K562 (cell line): ENCODE data around the gene ZNF438. TPM values are rescaled to one million over a fixed set of nuclear protein-coding genes. Genes with fewer than 3 reads are reported as not detected.

Experiments used
- ATAC-seq: fragments of 200-7000 bp; cut with Tn5 transposase; 3 replicates; pipeline ENCODE4 v1.9.1; 2020; ENCODE audit warnings: moderate library complexity
- BruUV-seq: library from RNA; stranded (reverse); fragments of 400-500 nt; replicated peaks from 2 replicates; lab custom pipeline; 2021; lab: Mats Ljungman, UMichigan
- CTCF ChIA-PET: fragments of 300-600 bp; formaldehyde crosslinking; extraction: SDS; loops from one replicate; lab custom pipeline; 2021; ENCODE audit warnings: low intra/inter-chr PET ratio; lab: Yijun Ruan, JAX
- POLR2A ChIA-PET: fragments of 300-600, 350-650 bp; sonication (Branson Sonifier 250); formaldehyde crosslinking; extraction: SDS; loops from one replicate; lab custom pipeline; 2021; ENCODE audit warnings: antibody characterized with exemption, inconsistent platforms; lab: Yijun Ruan, JAX
- DNase-seq, 4 experiments: peaks; one replicate each; pipeline versions ENCODE4 v3.0.0 to v3.0.0-alpha.2; 2011 to 2018; ENCODE audit warnings: low spot score in 3 of 4, mixed read lengths in 3 of 4; ENCODE audit errors: extremely low read depth in 1 of 4
- FAIRE-seq: peaks from 2 replicates; lab custom pipeline; 2011; peaks lifted over from hg19 to GRCh38; lab: Jason Lieb, UNC
- H2AFZ ChIP-seq: 2 replicates; pipeline ENCODE4 v1.6.0; 2011; ENCODE audit warnings: low read depth, low read length, control low read depth, inconsistent platforms
- H3K27ac ChIP-seq: fragments of 200-600 bp; 3 replicates; pipeline ENCODE4 v1.8.0; 2011; ENCODE audit warnings: low read depth, mild to moderate bottlenecking, control low read depth, inconsistent platforms, low read length, moderate library complexity, mixed read lengths; ENCODE audit errors: extremely low read depth
- H3K27me3 ChIP-seq, 2 experiments: fragments of 300-600 bp in 1 of 2; 2 replicates in 1 of 2; 3 replicates in 1 of 2; pipeline versions ENCODE4 v1.6.0 to v1.8.0; 2011; ENCODE audit warnings: inconsistent platforms in 2 of 2, low read length in 2 of 2, mild to moderate bottlenecking in 1 of 2, mixed read lengths in 1 of 2, moderate library complexity in 1 of 2; ENCODE audit not compliant: control insufficient read depth in 2 of 2, insufficient read depth in 2 of 2
- H3K36me3 ChIP-seq: fragments of 300-600 bp; 3 replicates; pipeline ENCODE4 v1.8.0; 2011; ENCODE audit warnings: mild to moderate bottlenecking, low read length, inconsistent platforms; ENCODE audit not compliant: control insufficient read depth, insufficient read depth
- H3K4me1 ChIP-seq, 2 experiments: fragments of 200-600 bp in 1 of 2; replicated peaks in 1 of 2; 2 replicates in 1 of 2; 3 replicates in 1 of 2; pipeline versions ENCODE4 v1.5.1 to v1.8.0; 2011; ENCODE audit warnings: inconsistent platforms in 2 of 2, low read length in 2 of 2, mild to moderate bottlenecking in 1 of 2, mixed read lengths in 1 of 2, moderate library complexity in 1 of 2; ENCODE audit not compliant: control insufficient read depth in 2 of 2, insufficient read depth in 2 of 2
- H3K4me2 ChIP-seq: 2 replicates; pipeline ENCODE4 v1.6.1; 2011; ENCODE audit warnings: low read length, control low read depth, inconsistent platforms, mixed read lengths; ENCODE audit not compliant: insufficient read depth
- H3K4me3 ChIP-seq: fragments of 200-600 bp; sonication (generic), shearing (Covaris generic); 2 replicates; pipeline ENCODE4 v1.5.1; 2016; ENCODE audit warnings: control low read depth, inconsistent platforms
- H3K79me2 ChIP-seq: fragments of 200-600 bp; 3 replicates; pipeline ENCODE4 v1.8.0; 2011; ENCODE audit warnings: low read length, inconsistent platforms; ENCODE audit not compliant: control insufficient read depth, insufficient read depth
- H3K9ac ChIP-seq, 2 experiments: 2 replicates each; pipeline versions ENCODE4 v1.6.0 to v1.6.1; 2011; ENCODE audit warnings: low read depth in 2 of 2, low read length in 2 of 2, control low read depth in 1 of 2, inconsistent platforms in 1 of 2, mild to moderate bottlenecking in 1 of 2, mixed read lengths in 1 of 2; ENCODE audit not compliant: insufficient read depth in 1 of 2
- H3K9me1 ChIP-seq: one replicate; pipeline ENCODE4 v1.6.0; 2011; ENCODE audit warnings: inconsistent platforms, mild to moderate bottlenecking, low read length, moderate library complexity; ENCODE audit not compliant: control insufficient read depth, insufficient read depth
- H3K9me3 ChIP-seq: replicated peaks from 2 replicates; pipeline ENCODE4 v1.5.1; 2011; ENCODE audit warnings: low read depth, low read length, inconsistent platforms; ENCODE audit not compliant: control insufficient read depth, insufficient read depth
- H4K20me1 ChIP-seq: replicated peaks from 2 replicates; pipeline ENCODE4 v1.6.1; 2011; ENCODE audit warnings: low read length, inconsistent platforms, mixed read lengths; ENCODE audit not compliant: control insufficient read depth, insufficient read depth
- CHCHD3 ChIP-seq: fragments of 250-450 bp; sonication (Bioruptor Pico); IDR thresholded peaks from 2 replicates; pipeline ENCODE4 v2.1.2; 2022; ENCODE audit warnings: mild to moderate bottlenecking
- ESRRA ChIP-seq: fragments of 450-650 bp; IDR thresholded peaks from 2 replicates; pipeline ENCODE4 v1.6.1; 2014; ENCODE audit warnings: low read depth, mild to moderate bottlenecking, moderate library complexity, borderline replicate concordance
- HNRNPUL1 ChIP-seq: fragments of 200-400 bp; formaldehyde crosslinking; IDR thresholded peaks from 2 replicates; pipeline ENCODE4 v1.6.1; 2017; ENCODE audit warnings: low read length
- HSF4 ChIP-seq: fragments of 250-450 bp; sonication (Bioruptor Pico); IDR thresholded peaks from 2 replicates; pipeline ENCODE4 v2.1.2; 2022; ENCODE audit warnings: mild to moderate bottlenecking, moderate library complexity, borderline replicate concordance
- LCOR ChIP-seq: sonication (generic); formaldehyde crosslinking; IDR thresholded peaks from 2 replicates; pipeline ENCODE4 v1.8.0; 2022; ENCODE audit warnings: mild to moderate bottlenecking, missing genetic modification reagents
- MED1 ChIP-seq: sonication (generic); formaldehyde crosslinking; IDR thresholded peaks from 2 replicates; pipeline ENCODE4 v1.8.1; 2023; ENCODE audit warnings: missing genetic modification reagents, borderline replicate concordance
- MITF ChIP-seq: IDR thresholded peaks from 2 replicates; pipeline ENCODE4 v1.6.1; 2014; ENCODE audit warnings: antibody characterized with exemption
- PTRF ChIP-seq: fragments of 450-650 bp; IDR thresholded peaks from 2 replicates; pipeline ENCODE4 v1.6.1; 2016; ENCODE audit warnings: mild to moderate bottlenecking, missing genetic modification characterization, missing compliant biosample characterization
- RCOR1 ChIP-seq, 2 experiments: IDR thresholded peaks; 2 replicates each; pipeline ENCODE4 v1.6.1; 2012; ENCODE audit warnings: low read depth in 2 of 2, low read length in 2 of 2, borderline replicate concordance in 1 of 2, improper control_type of control experiment in 1 of 2
- SP1 ChIP-seq: sonication (generic); formaldehyde crosslinking; IDR thresholded peaks from 2 replicates; pipeline ENCODE4 v1.8.1; 2022; ENCODE audit warnings: mild to moderate bottlenecking, missing genetic modification reagents
- ZNF347 ChIP-seq: fragments of 450-650 bp; formaldehyde crosslinking; IDR thresholded peaks from 2 replicates; pipeline ENCODE4 v1.4.0; 2020; ENCODE audit warnings: low read depth, mild to moderate bottlenecking, moderate library complexity
- ZNF586 ChIP-seq: fragments of 450-650 bp; formaldehyde crosslinking; conservative IDR thresholded peaks from 2 replicates; pipeline ENCODE4 v1.4.0; 2020; ENCODE audit warnings: mild to moderate bottlenecking, moderate library complexity
- WGBS: fragments of 100-300 bp; shearing (Covaris generic); methylation state at CpG from one replicate; pipeline ENCODE4 v1.1.6; 2016; ENCODE audit warnings: low coverage, mixed read lengths; ENCODE audit not compliant: insufficient coverage; ENCODE audit errors: missing lambda C conversion rate; 5-methylcytosine and 5-hydroxymethylcytosine counted together
- in situ Hi-C: fragments of 300-500 bp; cut with MboI; formaldehyde crosslinking; loops from 4 replicates; pipeline ENCODE4 v1.15.0; 2018; ENCODE audit warnings: inconsistent platforms, mixed read lengths
- intact Hi-C: fragments of 100-400 bp; cut with micrococcal nuclease; formaldehyde crosslinking; loops from 2 replicates; pipeline ENCODE4 v1.14.2; 2022
- polyA plus RNA-seq, 8 experiments: library from polyadenylated mRNA; depleted of rRNA in 4 of 8; stranded (reverse) in 5 of 8; unstranded in 3 of 8; fragments of >200 nt; fragmentation: Nextera tagmentation in 2 of 8; fragmentation: Illumina TruSeq in 1 of 8; extraction: Ambion mirVana in 2 of 8; extraction: Trizol in 1 of 8; gene quantifications; 2 replicates each; pipeline versions ENCODE4 v1.2.1 to v1.2.3, GENCODE V29; 2011 to 2014; ENCODE audit warnings: inconsistent platforms in 1 of 8, missing spikeins in 1 of 8
- total RNA-seq, 7 experiments: library from RNA; depleted of rRNA in 6 of 7; stranded (reverse); fragments of >200 nt in 6 of 7; fragmentation: Illumina TruSeq in 2 of 7; extraction: Trizol in 2 of 7; gene quantifications; 2 replicates each; pipeline versions ENCODE4 v1.2.1 to v1.2.3, GENCODE V29; 2011 to 2021; ENCODE audit warnings: low replicate concordance in 1 of 7
- TF ChIP-seq, protein P1 (sequence below): fragments of 450-650 bp; IDR thresholded peaks from 2 replicates; pipeline ENCODE4 v1.6.1; 2017; ENCODE audit warnings: antibody characterized with exemption
- TF ChIP-seq, protein P2 (sequence below): sonication (generic); formaldehyde crosslinking; IDR thresholded peaks from 2 replicates; pipeline ENCODE4 v1.8.0; 2022; ENCODE audit warnings: mild to moderate bottlenecking, missing genetic modification reagents
- TF ChIP-seq, protein P3 (sequence below): IDR thresholded peaks from 2 replicates; pipeline ENCODE4 v1.6.1; 2011; ENCODE audit not compliant: insufficient read length; ENCODE audit errors: extremely low read depth

ZNF438 gene
- total and polyA plus RNA-seq, 9 of the 15 experiments (the other 6 are each of a cell fraction or from before 2014, with no cell fraction given), result 0.45 to 1.5 (median 0.91) TPM

DNA sequence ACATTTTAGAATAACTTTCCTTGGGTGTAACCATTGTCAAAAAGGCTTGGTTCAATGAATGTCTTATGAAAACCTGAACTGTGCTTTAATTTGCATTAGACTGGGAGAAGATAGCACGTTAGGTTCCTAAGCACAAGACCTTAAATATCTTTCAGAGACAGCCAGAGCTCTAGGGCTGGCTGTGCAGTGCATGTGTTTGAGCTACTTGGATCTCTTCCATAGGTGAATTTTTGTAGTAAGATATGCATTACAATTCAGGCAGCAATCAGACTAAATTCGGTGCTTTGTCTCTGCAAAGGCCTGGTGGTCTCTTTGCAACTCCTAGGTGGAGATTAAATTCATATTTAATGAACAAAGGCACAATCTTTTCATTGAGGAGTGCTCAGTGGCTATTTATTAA is 192.0 kb downstream of the ZNF438 start:
- 0% methylated on average over 2 of the region's 2 CpGs for WGBS
- Histone ChIP-seq H3K79me2 (no peaks in the 10 kb centered on the region), H3K9me3 (no peaks in the 10 kb centered on the region), H3K4me2 (no peak overlapping the region), H3K9me1 (no peaks in the 10 kb centered on the region), H3K36me3 (no peaks in the 10 kb centered on the region), H3K27me3 (peaks cover 5 to 21% of the 10 kb centered on the region in 2 experiments; a peak in 3 of 5 replicates), H3K4me1 (no peaks in the 10 kb centered on the region), H3K27ac (no peak overlapping the region), H4K20me1 (no peaks in the 10 kb centered on the region), H2AFZ (no peak overlapping the region), H3K9ac (no peak overlapping the region), H3K4me3 (no peak overlapping the region)
- DNase-seq, result no peak
- FAIRE-seq, result no peak
- in situ Hi-C loops, result no loop called here
- POLR2A ChIA-PET, result no interaction called here
- BruUV-seq, result no TSS peak
- no peak for ATAC-seq
- CTCF ChIA-PET, result no interaction called here
- intact Hi-C loops, result no loop called here
- no peak for TF ChIP-seq ZNF347 (CRISPR knock-in tag)
- TF ChIP-seq, protein P1, sequence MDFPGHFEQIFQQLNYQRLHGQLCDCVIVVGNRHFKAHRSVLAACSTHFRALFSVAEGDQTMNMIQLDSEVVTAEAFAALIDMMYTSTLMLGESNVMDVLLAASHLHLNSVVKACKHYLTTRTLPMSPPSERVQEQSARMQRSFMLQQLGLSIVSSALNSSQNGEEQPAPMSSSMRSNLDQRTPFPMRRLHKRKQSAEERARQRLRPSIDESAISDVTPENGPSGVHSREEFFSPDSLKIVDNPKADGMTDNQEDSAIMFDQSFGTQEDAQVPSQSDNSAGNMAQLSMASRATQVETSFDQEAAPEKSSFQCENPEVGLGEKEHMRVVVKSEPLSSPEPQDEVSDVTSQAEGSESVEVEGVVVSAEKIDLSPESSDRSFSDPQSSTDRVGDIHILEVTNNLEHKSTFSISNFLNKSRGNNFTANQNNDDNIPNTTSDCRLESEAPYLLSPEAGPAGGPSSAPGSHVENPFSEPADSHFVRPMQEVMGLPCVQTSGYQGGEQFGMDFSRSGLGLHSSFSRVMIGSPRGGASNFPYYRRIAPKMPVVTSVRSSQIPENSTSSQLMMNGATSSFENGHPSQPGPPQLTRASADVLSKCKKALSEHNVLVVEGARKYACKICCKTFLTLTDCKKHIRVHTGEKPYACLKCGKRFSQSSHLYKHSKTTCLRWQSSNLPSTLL, result no peak
- no peak for TF ChIP-seq LCOR (CRISPR knock-in tag)
- no peak for TF ChIP-seq PTRF (tag)
- TF ChIP-seq MITF, result no peak
- no peak for TF ChIP-seq HSF4 (CRISPR knock-in tag)
- no peak for TF ChIP-seq RCOR1 (IDR thresholded peaks at IDR 0.05; ENCODE audit: borderline replicate concordance in 1 of 2, low read depth in 2 of 2, low read length in 2 of 2)
- TF ChIP-seq CHCHD3 (CRISPR knock-in tag), result no peak
- no peak for TF ChIP-seq ZNF586 (CRISPR knock-in tag)
- TF ChIP-seq, protein P2, sequence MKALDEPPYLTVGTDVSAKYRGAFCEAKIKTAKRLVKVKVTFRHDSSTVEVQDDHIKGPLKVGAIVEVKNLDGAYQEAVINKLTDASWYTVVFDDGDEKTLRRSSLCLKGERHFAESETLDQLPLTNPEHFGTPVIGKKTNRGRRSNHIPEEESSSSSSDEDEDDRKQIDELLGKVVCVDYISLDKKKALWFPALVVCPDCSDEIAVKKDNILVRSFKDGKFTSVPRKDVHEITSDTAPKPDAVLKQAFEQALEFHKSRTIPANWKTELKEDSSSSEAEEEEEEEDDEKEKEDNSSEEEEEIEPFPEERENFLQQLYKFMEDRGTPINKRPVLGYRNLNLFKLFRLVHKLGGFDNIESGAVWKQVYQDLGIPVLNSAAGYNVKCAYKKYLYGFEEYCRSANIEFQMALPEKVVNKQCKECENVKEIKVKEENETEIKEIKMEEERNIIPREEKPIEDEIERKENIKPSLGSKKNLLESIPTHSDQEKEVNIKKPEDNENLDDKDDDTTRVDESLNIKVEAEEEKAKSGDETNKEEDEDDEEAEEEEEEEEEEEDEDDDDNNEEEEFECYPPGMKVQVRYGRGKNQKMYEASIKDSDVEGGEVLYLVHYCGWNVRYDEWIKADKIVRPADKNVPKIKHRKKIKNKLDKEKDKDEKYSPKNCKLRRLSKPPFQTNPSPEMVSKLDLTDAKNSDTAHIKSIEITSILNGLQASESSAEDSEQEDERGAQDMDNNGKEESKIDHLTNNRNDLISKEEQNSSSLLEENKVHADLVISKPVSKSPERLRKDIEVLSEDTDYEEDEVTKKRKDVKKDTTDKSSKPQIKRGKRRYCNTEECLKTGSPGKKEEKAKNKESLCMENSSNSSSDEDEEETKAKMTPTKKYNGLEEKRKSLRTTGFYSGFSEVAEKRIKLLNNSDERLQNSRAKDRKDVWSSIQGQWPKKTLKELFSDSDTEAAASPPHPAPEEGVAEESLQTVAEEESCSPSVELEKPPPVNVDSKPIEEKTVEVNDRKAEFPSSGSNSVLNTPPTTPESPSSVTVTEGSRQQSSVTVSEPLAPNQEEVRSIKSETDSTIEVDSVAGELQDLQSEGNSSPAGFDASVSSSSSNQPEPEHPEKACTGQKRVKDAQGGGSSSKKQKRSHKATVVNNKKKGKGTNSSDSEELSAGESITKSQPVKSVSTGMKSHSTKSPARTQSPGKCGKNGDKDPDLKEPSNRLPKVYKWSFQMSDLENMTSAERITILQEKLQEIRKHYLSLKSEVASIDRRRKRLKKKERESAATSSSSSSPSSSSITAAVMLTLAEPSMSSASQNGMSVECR (CRISPR knock-in tag), result no peak
- TF ChIP-seq SP1 (CRISPR knock-in tag), result no peak
- no peak for TF ChIP-seq MED1 (CRISPR knock-in tag)
- no peak for TF ChIP-seq HNRNPUL1
- no peak for TF ChIP-seq ESRRA
- TF ChIP-seq, protein P3, sequence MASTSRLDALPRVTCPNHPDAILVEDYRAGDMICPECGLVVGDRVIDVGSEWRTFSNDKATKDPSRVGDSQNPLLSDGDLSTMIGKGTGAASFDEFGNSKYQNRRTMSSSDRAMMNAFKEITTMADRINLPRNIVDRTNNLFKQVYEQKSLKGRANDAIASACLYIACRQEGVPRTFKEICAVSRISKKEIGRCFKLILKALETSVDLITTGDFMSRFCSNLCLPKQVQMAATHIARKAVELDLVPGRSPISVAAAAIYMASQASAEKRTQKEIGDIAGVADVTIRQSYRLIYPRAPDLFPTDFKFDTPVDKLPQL, result no peak
